Measurements from ENCODE around the gene SLC12A6.
"Not testable (repeated sequence)": the region's sequence is repeated elsewhere in the genome, so short reads cannot be mapped to it uniquely, and the experiment has no call there.

The SLC12A6 gene

GRCh38 chr15:34209421-34210282 lies 127.9 kb downstream of the SLC12A6 start, which contains the start of gene KATNBL1:
Gene KATNBL1, minus strand, starts transcription at chr15:34210096. Its CDS starts 46,420 bp downstream, at chr15:34163676.
- peak; percentile 97 to 99 (median 97) for DNase-seq (ENCODE audit: low read depth in 4 of 4, low spot score in 1 of 4)

GRCh38 chr15:34206011-34206410 lies 131.6 kb downstream of the SLC12A6 start:
- DNase-seq (ENCODE audit: low read depth in 4 of 4, low spot score in 1 of 4) = no peak

GRCh38 chr15:34203936-34204335 lies 133.6 kb downstream of the SLC12A6 start:
- DNase-seq (ENCODE audit: low read depth in 4 of 4, low spot score in 1 of 4) = no peak

GRCh38 chr15:34203305-34203704 lies 134.3 kb downstream of the SLC12A6 start:
- no peak for DNase-seq (ENCODE audit: low read depth in 4 of 4, low spot score in 1 of 4)

GRCh38 chr15:34193272-34193671 lies 144.3 kb downstream of the SLC12A6 start:
- DNase-seq (ENCODE audit: low read depth in 4 of 4, low spot score in 1 of 4) = not testable (repeated sequence)

GRCh38 chr15:34188711-34189110 lies 148.9 kb downstream of the SLC12A6 start:
- DNase-seq (ENCODE audit: low read depth in 4 of 4, low spot score in 1 of 4) = no peak

- DNase-seq (ENCODE audit: low read depth in 4 of 4, low spot score in 1 of 4) = no peak
These were observed 151.9 kb downstream of the SLC12A6 start for GRCh38 chr15:34185666-34186065.

GRCh38 chr15:34182942-34183341 lies 154.6 kb downstream of the SLC12A6 start:
- DNase-seq (ENCODE audit: low read depth in 4 of 4, low spot score in 1 of 4) = no peak

Data from stimulated activated CD4-positive, alpha-beta T cell treated with anti-CD3 and anti-CD28 coated beads, Interleukin-1b, Interleukin-23, amount 100 ng/mL, for 24 hours (primary cell).